Right atrium auricular region (tissue), 2 donors: ENCODE results near the gene PMS1. TPM values are rescaled to one million over a fixed set of nuclear protein-coding genes. Genes with fewer than 3 reads are reported as not detected.

Experiments
- DNase-seq: peaks from one replicate; pipeline ENCODE4 v3.0.0-alpha.2; 2019; ENCODE audit warnings: low spot score
- H3K27ac ChIP-seq, 2 donors: fragments of 200-600 bp; sonication (generic); 1 replicate in 1 of 2; 2 replicates in 1 of 2; pipeline ENCODE4 v1.5.1; 2016 to 2019
- H3K27me3 ChIP-seq, 2 donors: fragments of 200-600 bp; sonication (generic); one replicate each; pipeline versions ENCODE4 v1.5.1 to v1.6.0; 2017 to 2019
- H3K36me3 ChIP-seq: fragments of 200-600 bp; sonication (generic); one replicate; pipeline ENCODE4 v1.5.1; 2016
- H3K4me1 ChIP-seq, 2 donors: fragments of 200-600 bp; sonication (generic); one replicate each; pipeline versions ENCODE4 v1.5.1 to v1.6.0; 2017 to 2019
- H3K4me3 ChIP-seq, 2 donors: fragments of 200-600 bp; sonication (generic); 1 replicate in 1 of 2; 2 replicates in 1 of 2; pipeline ENCODE4 v1.5.1; 2017 to 2019; ENCODE audit warnings: mild to moderate bottlenecking in 1 of 2, moderate library complexity in 1 of 2
- H3K9me3 ChIP-seq, 2 donors: fragments of 200-600 bp; sonication (generic); one replicate each; pipeline ENCODE4 v1.5.1; 2019
- CTCF ChIP-seq, 2 donors: fragments of 200-600 bp; sonication (generic); IDR thresholded peaks; one replicate each; pipeline ENCODE4 v1.5.1; 2019; ENCODE audit warnings: antibody characterized with exemption in 2 of 2
- total RNA-seq, 2 donors: library from RNA; depleted of rRNA; stranded (reverse); fragments of >200 nt; gene quantifications; one replicate each; pipeline ENCODE4 v1.1.0, GENCODE V29; 2016

PMS1 gene
- total RNA-seq, 2 donors from 2014 or later = 7.9 to 9.0 TPM

- Histone ChIP-seq H3K27ac (no peak overlapping the region), H3K9me3 (no peaks in the 10 kb centered on the region), H3K4me3 (no peak overlapping the region), H3K4me1 (no peaks in the 10 kb centered on the region), H3K27me3 (no peaks in the 10 kb centered on the region), H3K36me3 (peaks cover 31% of the 10 kb centered on the region)
- no peak for DNase-seq
- no peak for TF ChIP-seq CTCF (IDR thresholded peaks at IDR 0.05)
Measured at GRCh38 chr2:189848276-189848675, 64.0 kb downstream of the PMS1 start.

- Histone ChIP-seq H3K9me3 (no peaks in the 10 kb centered on the region), H3K4me3 (no peak overlapping the region), H3K4me1 (no peaks in the 10 kb centered on the region), H3K36me3 (peaks cover 26% of the 10 kb centered on the region), H3K27me3 (no peaks in the 10 kb centered on the region), H3K27ac (no peak overlapping the region)
- no peak for TF ChIP-seq CTCF (IDR thresholded peaks at IDR 0.05)
- DNase-seq = no peak
Measured at GRCh38 chr2:189849550-189849949, 65.3 kb downstream of the PMS1 start.

GRCh38 chr2:189851174-189851826 lies 67.0 kb downstream of the PMS1 start:
- Histone ChIP-seq H3K4me1 (no peaks in the 10 kb centered on the region), H3K4me3 (no peak overlapping the region)
- DNase-seq = no peak

GRCh38 chr2:189854187-189854586 lies 69.9 kb downstream of the PMS1 start:
- Histone ChIP-seq H3K4me1 (no peaks in the 10 kb centered on the region), H3K27me3 (no peaks in the 10 kb centered on the region), H3K36me3 (peaks cover 13% of the 10 kb centered on the region), H3K27ac (no peak overlapping the region), H3K9me3 (no peaks in the 10 kb centered on the region), H3K4me3 (no peak overlapping the region)
- DNase-seq = no peak
- no peak for TF ChIP-seq CTCF (IDR thresholded peaks at IDR 0.05)

More at GRCh38 chr2:189851174-189851826, 67.0 kb downstream of the PMS1 start:
- Histone ChIP-seq H3K9me3 (no peaks in the 10 kb centered on the region), H3K27me3 (no peaks in the 10 kb centered on the region), H3K27ac (no peak overlapping the region), H3K36me3 (peaks cover 20% of the 10 kb centered on the region)
- no peak for TF ChIP-seq CTCF (IDR thresholded peaks at IDR 0.05)

GRCh38 chr2:189854940-189855339 lies 70.7 kb downstream of the PMS1 start:
- no peak overlapping the region for H3K27ac ChIP-seq
- H3K9me3 ChIP-seq = no peaks in the 10 kb centered on the region
- peaks cover 13% of the 10 kb centered on the region for H3K36me3 ChIP-seq
- no peaks in the 10 kb centered on the region for H3K4me1 ChIP-seq
- no peak for TF ChIP-seq CTCF (IDR thresholded peaks at IDR 0.05)
- no peak for DNase-seq
- H3K4me3 ChIP-seq = no peak overlapping the region
- no peaks in the 10 kb centered on the region for H3K27me3 ChIP-seq

- no peak for DNase-seq
- H3K36me3 ChIP-seq = peaks cover 13% of the 10 kb centered on the region
- H3K27ac ChIP-seq = no peak overlapping the region
- H3K27me3 ChIP-seq = no peaks in the 10 kb centered on the region
- no peaks in the 10 kb centered on the region for H3K9me3 ChIP-seq
- no peaks in the 10 kb centered on the region for H3K4me1 ChIP-seq
- H3K4me3 ChIP-seq = no peak overlapping the region
- no peak for TF ChIP-seq CTCF (IDR thresholded peaks at IDR 0.05)
Measured at GRCh38 chr2:189858291-189858690, 74.0 kb downstream of the PMS1 start.
